KOPT-K1 (cell line): ENCODE results near the gene NME5.
"Not testable (repeated sequence)": the region's sequence is repeated elsewhere in the genome, so short reads cannot be mapped to it uniquely, and the experiment has no call there.

ENCODE experiments used
- H3K27ac ChIP-seq: fragments of 200-600 bp; sonication (generic); 2 replicates; pipeline ENCODE4 v1.5.1; 2016; ENCODE audit warnings: antibody characterized with exemption, mild to moderate bottlenecking, low read depth, low read length; ENCODE audit not compliant: poor library complexity, severe bottlenecking
- H3K36me3 ChIP-seq: fragments of 200-600 bp; sonication (generic); 2 replicates; pipeline ENCODE4 v1.5.1; 2017; ENCODE audit warnings: antibody characterized with exemption, mild to moderate bottlenecking, low read length, moderate library complexity; ENCODE audit not compliant: insufficient read depth
- H3K9me3 ChIP-seq: fragments of 200-600 bp; sonication (generic); 2 replicates; pipeline ENCODE4 v1.5.1; 2017; ENCODE audit warnings: antibody characterized with exemption, low read length, mild to moderate bottlenecking; ENCODE audit not compliant: insufficient read depth, poor library complexity, severe bottlenecking

Gene NME5

GRCh38 chr5:138070026-138070425 lies 69.2 kb downstream of the NME5 start:
- H3K27ac ChIP-seq, H3K9me3 ChIP-seq, H3K36me3 ChIP-seq: not testable (repeated sequence)

- no peaks in the 10 kb centered on the region for H3K36me3 ChIP-seq
- H3K27ac ChIP-seq, result no peak overlapping the region
- H3K9me3 ChIP-seq, result no peaks in the 10 kb centered on the region
These were observed 70.3 kb downstream of the NME5 start for GRCh38 chr5:138068742-138069600.

- Histone ChIP-seq H3K9me3 (no peaks in the 10 kb centered on the region), H3K27ac (no peak overlapping the region), H3K36me3 (no peaks in the 10 kb centered on the region)
These were observed 71.3 kb downstream of the NME5 start for GRCh38 chr5:138067945-138068344.
